ENCODE results near the gene AIPL1. TPM values are rescaled to one million over a fixed set of nuclear protein-coding genes. Genes with fewer than 3 reads are reported as not detected.

AIPL1 gene
- total and polyA plus RNA-seq, 10 of the 15 experiments (the other 5 are each of a cell fraction or from before 2014, with no cell fraction given): not detected

- Histone ChIP-seq H3K4me2 (ENCODE audit: control insufficient read depth, insufficient read depth) (no peak overlapping the region), H3K4me3 (no peak overlapping the region), H3K9me3 (replicated peaks; ENCODE audit: control insufficient read depth, insufficient read depth, low read length) (no peaks in the 10 kb centered on the region), H3K79me2 (ENCODE audit: control insufficient read depth, insufficient read depth, low read length) (no peaks in the 10 kb centered on the region), H3K27me3 (replicated peaks in 1 of 2; ENCODE audit: control insufficient read depth in 2 of 2, insufficient read depth in 2 of 2, low read length in 1 of 2) (no peaks in the 10 kb centered on the region), H3K9ac (ENCODE audit: control insufficient read depth, insufficient read depth, low read length) (no peak overlapping the region), H2AFZ (ENCODE audit: control insufficient read depth, low read depth, low read length) (no peak overlapping the region), H3K36me3 (ENCODE audit: control insufficient read depth in 2 of 2, insufficient read depth in 2 of 2, low read length in 1 of 2) (no peaks in the 10 kb centered on the region), H3K27ac (ENCODE audit: control insufficient read depth, insufficient read depth) (no peak overlapping the region), H4K20me1 (ENCODE audit: control insufficient read depth, insufficient read depth) (no peaks in the 10 kb centered on the region), H3K4me1 (ENCODE audit: control insufficient read depth, insufficient read depth, low read length) (no peaks in the 10 kb centered on the region)
- ATAC-seq (peak; percentile 71), FAIRE-seq (peak; percentile 66), DNase-seq (ENCODE audit: low read depth, low spot score) (no peak)
- ChIA-PET CTCF (interaction anchor here (0.7 to 1.7 kb wide), 8 partner anchors 11 to 827 kb away, joined by 3 to 4 read pairs (median 3); no protein-coding TSS in a partner anchor), RAD21 (ENCODE audit: unreplicated experiment) (interaction anchor here (0.6 to 0.7 kb wide), 2 partner anchors 24 to 707 kb away, joined by 3 to 4 read pairs; no protein-coding TSS in a partner anchor), POLR2A (no interaction called here), SMC1A (ENCODE audit: uncharacterized antibody, unreplicated experiment) (interaction anchor here (0.7 kb wide), 2 partner anchors 707 to 802 kb away, joined by 3 read pairs; no protein-coding TSS in a partner anchor)
- in situ Hi-C loops (cut with MboI): loop anchor here (25.0 kb wide), 1 partner anchor 701 kb away; no protein-coding TSS in a partner anchor
- peak; percentile 49; the same call in 1 of the 2 replicates for TF ChIP-seq SMC3 (IDR thresholded peaks at IDR 0.05; ENCODE audit: borderline replicate concordance, low read length)
- TF ChIP-seq CTCF (IDR thresholded peaks at IDR 0.05 in 2 of 3, conservative IDR thresholded peaks at IDR 0.05 in 1 of 3; ENCODE audit: control insufficient read depth in 2 of 3, extremely low read depth in 1 of 3, insufficient read depth in 1 of 3, low read depth in 3 of 3, low read length in 3 of 3): peak; percentile 39 to 57 (median 57); a peak in 5 of 6 replicates
- no peak for TF ChIP-seq EED (IDR thresholded peaks at IDR 0.05; ENCODE audit: low read depth)
- peak; percentile 69 for TF ChIP-seq RAD21 (IDR thresholded peaks at IDR 0.05; ENCODE audit: insufficient read depth, low read depth, low read length)
- BruUV-seq (replicated peaks): no TSS peak
- WGBS (ENCODE audit: insufficient coverage, insufficient replicate concordance, low lambda C conversion rate, missing lambda C conversion rate): 27% methylated on average over 1 of the region's 1 CpG
- intact Hi-C loops (cut with micrococcal nuclease; ENCODE audit: unreplicated experiment): no loop called here
Observed at GRCh38 chr17:6413065-6413464, 21.9 kb downstream of the AIPL1 start.

GRCh38 chr17:6408735-6409134, 26.2 kb downstream of the AIPL1 start:
- H3K4me1 ChIP-seq (ENCODE audit: control insufficient read depth, insufficient read depth, low read length): no peaks in the 10 kb centered on the region
- ChIA-PET RAD21 (ENCODE audit: unreplicated experiment) (no interaction called here), CTCF (interaction anchor here (1.1 kb wide), 1 partner anchor 815 kb away, joined by 3 read pairs; no protein-coding TSS in a partner anchor), POLR2A (no interaction called here), SMC1A (ENCODE audit: uncharacterized antibody, unreplicated experiment) (no interaction called here)
- no peaks in the 10 kb centered on the region for H3K79me2 ChIP-seq (ENCODE audit: control insufficient read depth, insufficient read depth, low read length)
- intact Hi-C loops (cut with micrococcal nuclease; ENCODE audit: unreplicated experiment) (no loop called here), in situ Hi-C loops (cut with MboI) (loop anchor here (25.0 kb wide), 1 partner anchor 696 kb away; no protein-coding TSS in a partner anchor)
- no peaks in the 10 kb centered on the region for H3K36me3 ChIP-seq (ENCODE audit: control insufficient read depth in 2 of 2, insufficient read depth in 2 of 2, low read length in 1 of 2)
- H3K4me3 ChIP-seq: no peak overlapping the region
- DNase-seq (ENCODE audit: low read depth, low spot score) (no peak), FAIRE-seq (no peak), ATAC-seq (no peak)
- H3K9me3 ChIP-seq (replicated peaks; ENCODE audit: control insufficient read depth, insufficient read depth, low read length): no peaks in the 10 kb centered on the region
- H3K4me2 ChIP-seq (ENCODE audit: control insufficient read depth, insufficient read depth): no peak overlapping the region
- H3K27ac ChIP-seq (ENCODE audit: control insufficient read depth, insufficient read depth): no peak overlapping the region
- no peaks in the 10 kb centered on the region for H4K20me1 ChIP-seq (ENCODE audit: control insufficient read depth, insufficient read depth)
- 45% methylated on average over 10 of the region's 10 CpGs for WGBS (ENCODE audit: insufficient coverage, insufficient replicate concordance, low lambda C conversion rate, missing lambda C conversion rate)
- no peaks in the 10 kb centered on the region; a peak in 1 of 4 replicates for H3K27me3 ChIP-seq (replicated peaks in 1 of 2; ENCODE audit: control insufficient read depth in 2 of 2, insufficient read depth in 2 of 2, low read length in 1 of 2)
- H3K9ac ChIP-seq (ENCODE audit: control insufficient read depth, insufficient read depth, low read length): no peak overlapping the region
- no peak overlapping the region for H2AFZ ChIP-seq (ENCODE audit: control insufficient read depth, low read depth, low read length)
- no TSS peak for BruUV-seq (replicated peaks)
- no peak for TF ChIP-seq USF1 (IDR thresholded peaks at IDR 0.05; ENCODE audit: borderline replicate concordance, extremely low read length, insufficient read depth, low read depth, low read length)
- no peak for TF ChIP-seq HDGF (IDR thresholded peaks at IDR 0.05)
- no peak for TF ChIP-seq BHLHE40 (IDR thresholded peaks at IDR 0.05; ENCODE audit: borderline replicate concordance in 1 of 2, low read depth in 2 of 2, low read length in 1 of 2)
- no peak for TF ChIP-seq SKIL (IDR thresholded peaks at IDR 0.05; ENCODE audit: low read depth, poor library complexity, severe bottlenecking)
- no peak for TF ChIP-seq GATAD2B (conservative IDR thresholded peaks at IDR 0.05; ENCODE audit: low read depth)
- no peak for TF ChIP-seq CHD4 (IDR thresholded peaks at IDR 0.05)
- TF ChIP-seq SUPT20H (IDR thresholded peaks at IDR 0.05; ENCODE audit: borderline replicate concordance, control insufficient read depth, low read depth, low read length): no peak
- no peak for TF ChIP-seq SREBF1 (IDR thresholded peaks at IDR 0.05; ENCODE audit: low read length)
- TF ChIP-seq EED (IDR thresholded peaks at IDR 0.05; ENCODE audit: low read depth): no peak
